Choroid plexus epithelial cell (primary cell): ENCODE results near the gene C19orf47.
A peak's percentile ranks its signal among the peaks of the same experiment; 100 is the strongest.

Source experiments
- DNase-seq: peaks from one replicate; pipeline ENCODE4 v3.0.0-alpha.2; 2010; ENCODE audit warnings: low read depth
- H3K4me3 ChIP-seq: 2 replicates; pipeline ENCODE4 v1.5.1; 2011; ENCODE audit warnings: low read depth, mild to moderate bottlenecking, control low read depth, low read length, moderate library complexity
- TF ChIP-seq, protein P1 (sequence below): conservative IDR thresholded peaks from 2 replicates; pipeline ENCODE4 v1.5.1; 2011; ENCODE audit warnings: low read depth, mild to moderate bottlenecking, control low read depth, inconsistent platforms, low read length, moderate library complexity

The C19orf47 gene

DNA sequence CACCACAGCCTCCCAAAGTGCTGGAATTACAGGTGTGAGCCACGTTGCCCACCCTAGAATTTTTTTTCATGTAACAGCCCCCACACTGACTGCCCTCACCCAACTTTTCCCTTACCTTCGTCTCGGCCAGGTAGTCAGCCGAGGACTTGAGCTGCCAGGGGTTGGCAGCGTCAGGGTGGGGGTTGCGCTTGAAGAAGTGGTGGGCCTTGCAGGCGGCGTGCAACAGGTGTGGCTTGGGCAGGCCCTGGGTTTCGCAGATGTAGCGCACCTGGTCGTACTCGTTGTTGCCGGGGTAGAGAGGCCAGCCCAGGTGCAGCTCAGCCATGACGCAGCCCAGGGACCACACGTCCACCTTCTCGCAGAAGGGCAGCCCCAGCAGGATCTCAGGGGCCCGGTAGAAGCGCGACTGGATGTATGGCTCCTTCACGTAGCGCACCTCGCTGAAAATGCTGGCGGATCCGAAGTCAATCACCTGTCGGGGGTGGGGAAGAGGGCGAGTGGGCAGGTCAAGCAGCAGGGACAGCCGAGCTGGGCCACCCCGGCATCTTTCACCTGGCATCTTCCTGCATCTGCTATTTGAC, 35.6 kb upstream of the C19orf47 start:
- H3K4me3 ChIP-seq = no peak overlapping the region
- TF ChIP-seq, protein P1, sequence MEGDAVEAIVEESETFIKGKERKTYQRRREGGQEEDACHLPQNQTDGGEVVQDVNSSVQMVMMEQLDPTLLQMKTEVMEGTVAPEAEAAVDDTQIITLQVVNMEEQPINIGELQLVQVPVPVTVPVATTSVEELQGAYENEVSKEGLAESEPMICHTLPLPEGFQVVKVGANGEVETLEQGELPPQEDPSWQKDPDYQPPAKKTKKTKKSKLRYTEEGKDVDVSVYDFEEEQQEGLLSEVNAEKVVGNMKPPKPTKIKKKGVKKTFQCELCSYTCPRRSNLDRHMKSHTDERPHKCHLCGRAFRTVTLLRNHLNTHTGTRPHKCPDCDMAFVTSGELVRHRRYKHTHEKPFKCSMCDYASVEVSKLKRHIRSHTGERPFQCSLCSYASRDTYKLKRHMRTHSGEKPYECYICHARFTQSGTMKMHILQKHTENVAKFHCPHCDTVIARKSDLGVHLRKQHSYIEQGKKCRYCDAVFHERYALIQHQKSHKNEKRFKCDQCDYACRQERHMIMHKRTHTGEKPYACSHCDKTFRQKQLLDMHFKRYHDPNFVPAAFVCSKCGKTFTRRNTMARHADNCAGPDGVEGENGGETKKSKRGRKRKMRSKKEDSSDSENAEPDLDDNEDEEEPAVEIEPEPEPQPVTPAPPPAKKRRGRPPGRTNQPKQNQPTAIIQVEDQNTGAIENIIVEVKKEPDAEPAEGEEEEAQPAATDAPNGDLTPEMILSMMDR = no peak

DNA sequence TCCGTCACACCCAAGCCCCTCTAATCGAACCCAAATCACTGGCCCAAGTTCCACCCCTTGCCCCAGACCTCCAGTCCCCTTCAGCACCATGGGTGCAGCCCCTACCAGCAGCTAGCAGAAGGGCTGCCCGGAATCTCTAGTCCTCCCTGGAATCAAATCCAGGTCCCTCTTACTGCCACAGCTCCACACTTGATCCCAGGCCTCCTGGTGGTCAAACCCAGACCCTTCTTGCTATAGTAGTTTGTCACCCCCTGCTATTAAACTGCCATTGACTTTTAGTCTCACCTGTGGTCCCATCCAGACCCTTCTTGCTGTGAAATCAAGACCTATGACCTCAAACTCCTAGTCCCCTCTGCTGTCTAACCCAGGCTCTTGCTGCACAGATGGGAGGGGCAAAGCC, 33.1 kb upstream of the C19orf47 start:
- TF ChIP-seq, protein P1 = peak; percentile 37
- DNase-seq = no peak
- no peak overlapping the region for H3K4me3 ChIP-seq

More for the DNA sequence above, 35.6 kb upstream of the C19orf47 start:
- DNase-seq = no peak

DNA sequence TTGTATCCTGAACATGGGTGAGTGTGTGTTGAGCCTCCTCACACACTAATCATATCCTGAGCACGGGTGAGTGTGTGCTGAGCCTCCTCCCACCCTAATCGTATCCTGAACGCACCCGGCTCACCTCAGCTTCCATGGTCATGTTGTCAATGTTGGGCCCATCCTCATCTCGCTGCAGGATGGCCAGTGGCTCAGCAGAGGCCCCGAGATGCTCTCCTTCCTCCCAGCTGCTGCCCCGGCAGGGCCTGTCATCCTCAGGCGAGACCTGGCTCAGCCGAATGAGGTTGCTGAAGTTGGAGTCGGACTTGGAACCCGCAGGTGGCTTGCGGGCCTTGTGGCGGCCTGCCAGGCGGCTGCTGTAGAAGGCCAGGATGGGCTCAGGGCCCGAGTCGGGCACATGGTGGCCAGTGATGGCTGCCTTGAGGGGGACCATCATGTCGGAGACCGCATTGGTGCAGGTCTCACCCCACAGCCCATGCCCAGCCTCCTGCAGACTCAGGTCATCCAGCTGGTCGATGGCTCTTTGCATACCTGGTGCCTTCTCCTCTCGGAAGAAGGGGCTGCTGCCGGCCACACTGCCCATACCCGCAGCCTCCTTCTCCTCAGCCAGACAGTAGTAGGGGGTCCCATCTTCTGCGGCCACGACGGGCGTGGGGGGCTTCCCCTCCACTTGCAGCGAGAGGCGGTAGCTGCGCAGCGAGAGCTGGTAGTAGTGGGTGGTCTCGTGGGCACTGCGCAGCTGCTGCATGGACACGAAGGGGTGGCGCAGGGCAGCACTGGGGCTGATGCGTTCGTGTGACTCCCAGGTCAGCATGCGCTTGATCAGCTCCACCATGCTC, 32.2 kb upstream of the C19orf47 start:
- no peak overlapping the region for H3K4me3 ChIP-seq
- DNase-seq = no peak
- TF ChIP-seq, protein P1 = no peak

DNA sequence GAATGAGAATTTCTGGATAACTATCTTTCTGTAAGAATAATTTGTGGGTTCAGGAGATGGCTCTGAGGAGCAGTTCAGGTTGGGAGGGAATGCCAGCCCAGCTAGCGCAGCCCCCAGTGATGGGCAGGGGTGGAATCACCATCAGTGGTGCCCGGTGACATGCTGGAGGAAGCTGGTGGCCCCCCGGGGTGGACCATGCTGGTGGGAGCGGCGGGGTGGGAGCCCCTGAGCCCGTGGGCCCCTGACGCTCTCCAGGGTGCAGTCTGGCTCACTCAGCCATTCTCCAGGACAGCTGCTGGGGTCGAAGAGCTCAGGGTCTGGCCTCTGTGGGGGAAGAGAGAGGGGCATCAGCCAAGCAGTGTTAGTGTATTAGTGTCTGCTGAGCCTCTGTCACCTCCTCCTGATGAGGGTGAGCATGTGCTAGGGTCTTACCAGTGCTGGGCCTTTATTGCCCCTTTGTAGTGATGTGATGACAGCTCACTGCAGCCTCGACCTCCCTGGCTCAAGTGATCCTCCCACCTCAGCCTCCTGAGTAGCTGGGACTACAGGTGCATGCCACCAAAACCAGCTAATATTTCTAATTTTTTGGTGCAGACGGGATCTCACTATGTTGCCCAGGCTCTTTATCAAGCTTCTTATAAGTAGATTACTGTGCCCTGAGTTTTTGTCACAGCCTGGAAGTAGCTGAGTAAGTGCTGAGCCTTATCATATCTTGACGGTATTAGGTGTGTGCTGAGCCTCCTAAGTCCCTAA, 31.4 kb upstream of the C19orf47 start:
- DNase-seq = no peak
- no peak overlapping the region for H3K4me3 ChIP-seq
- TF ChIP-seq, protein P1 = no peak

DNA sequence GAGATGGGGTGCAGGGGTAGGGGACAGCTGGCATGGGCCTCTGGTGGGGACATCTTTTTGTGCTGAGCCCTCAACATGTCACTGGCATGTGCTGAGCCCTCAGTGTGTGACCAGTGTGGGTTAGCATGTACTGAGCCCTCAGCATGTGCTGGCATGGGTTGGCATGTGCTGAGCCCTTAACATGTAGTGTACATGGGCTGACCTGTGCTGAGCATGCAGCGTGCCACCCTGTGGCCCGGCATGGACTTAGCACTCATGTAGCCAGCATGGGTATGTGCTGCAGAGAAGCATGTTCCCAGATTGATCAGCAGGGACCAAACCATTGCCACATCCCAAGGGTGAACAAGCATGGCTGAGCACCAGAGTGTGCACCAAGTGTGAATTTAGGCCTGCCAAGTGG, 30.3 kb upstream of the C19orf47 start:
- TF ChIP-seq, protein P1 = no peak
- no peak overlapping the region for H3K4me3 ChIP-seq
- DNase-seq = no peak

DNA sequence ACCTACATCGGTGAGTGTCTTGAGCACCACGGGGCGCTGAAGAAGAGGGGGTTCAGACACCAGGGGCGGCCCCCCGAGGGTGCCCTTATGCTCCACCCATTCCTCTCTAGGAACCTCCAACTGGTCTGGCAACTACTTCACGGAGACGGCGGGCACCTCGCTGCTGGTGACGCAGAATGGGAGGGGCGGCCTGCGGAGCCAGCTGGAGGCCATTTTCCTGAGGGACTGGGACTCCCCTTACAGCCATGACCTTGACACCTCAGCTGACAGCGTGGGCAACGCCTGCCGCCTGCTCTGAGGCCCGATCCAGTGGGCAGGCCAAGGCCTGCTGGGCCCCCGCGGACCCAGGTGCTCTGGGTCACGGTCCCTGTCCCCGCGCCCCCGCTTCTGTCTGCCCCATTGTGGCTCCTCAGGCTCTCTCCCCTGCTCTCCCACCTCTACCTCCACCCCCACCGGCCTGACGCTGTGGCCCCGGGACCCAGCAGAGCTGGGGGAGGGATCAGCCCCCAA, 29.7 kb upstream of the C19orf47 start:
- TF ChIP-seq, protein P1 = no peak
- DNase-seq = no peak
- H3K4me3 ChIP-seq = no peak overlapping the region
